NCI-H2227 (cell line): ENCODE data around the gene EXOC3.
"Not testable (repeated sequence)": the region's sequence is repeated elsewhere in the genome, so short reads cannot be mapped to it uniquely, and the experiment has no call there.

Source experiments
- DNase-seq: peaks from one replicate; lab custom pipeline; 2025; ENCODE audit not compliant: unreplicated experiment; lab: John Stamatoyannopoulos, UW

Gene EXOC3

GRCh38 chr5:442335-443238 is at the start of gene EXOC3:
EXOC3 (plus strand) TSS chr5:443176; CDS start chr5:446206, 3,030 bp downstream.
- peak; percentile 92 for DNase-seq

GRCh38 chr5:393846-394275 is 49.1 kb upstream of the EXOC3 start:
- no peak for DNase-seq

- DNase-seq, result no peak
Measured at GRCh38 chr5:394671-395155, 48.3 kb upstream of the EXOC3 start.

- no peak for DNase-seq
Measured at GRCh38 chr5:395156-395920, 47.6 kb upstream of the EXOC3 start.

GRCh38 chr5:395921-396530 is 47.0 kb upstream of the EXOC3 start:
- no peak for DNase-seq

- DNase-seq, result no peak
Measured at GRCh38 chr5:396531-396961, 46.4 kb upstream of the EXOC3 start.

- not testable (repeated sequence) for DNase-seq
Measured at GRCh38 chr5:398141-398474, 44.9 kb upstream of the EXOC3 start.

- no peak for DNase-seq
Measured at GRCh38 chr5:398475-399295, 44.3 kb upstream of the EXOC3 start.

GRCh38 chr5:399296-400281 is 43.4 kb upstream of the EXOC3 start:
- peak; percentile 91 for DNase-seq

- DNase-seq, result no peak
Measured at GRCh38 chr5:400282-401145, 42.5 kb upstream of the EXOC3 start.

GRCh38 chr5:401146-402034 is 41.6 kb upstream of the EXOC3 start:
- DNase-seq, result no peak

GRCh38 chr5:402219-402614 is 40.8 kb upstream of the EXOC3 start:
- DNase-seq, result not testable (repeated sequence)

- DNase-seq, result no peak
Measured at GRCh38 chr5:402615-403359, 40.2 kb upstream of the EXOC3 start.

- DNase-seq, result no peak
Measured at GRCh38 chr5:403995-404394, 39.0 kb upstream of the EXOC3 start.

- no peak for DNase-seq
Measured at GRCh38 chr5:404666-405241, 38.2 kb upstream of the EXOC3 start.

GRCh38 chr5:405421-405820 is 37.6 kb upstream of the EXOC3 start:
- no peak for DNase-seq
